WTC11 (cell line): ENCODE measurements around the gene LTBP2.
"Not testable (repeated sequence)": the region's sequence is repeated elsewhere in the genome, so short reads cannot be mapped to it uniquely, and the experiment has no call there.

Experiments used
- CBFB ChIP-seq: sonication (generic); formaldehyde crosslinking; IDR thresholded peaks from 2 replicates; pipeline ENCODE4 v1.8.1; 2022; ENCODE audit warnings: mild to moderate bottlenecking, low read depth, missing genetic modification reagents
- CREB1 ChIP-seq: sonication (generic); formaldehyde crosslinking; IDR thresholded peaks from 2 replicates; pipeline ENCODE4 v1.8.0; 2023; ENCODE audit warnings: mild to moderate bottlenecking, missing genetic modification reagents
- TF ChIP-seq, protein P1 (sequence below): fragments of 200-600 bp; IDR thresholded peaks from 2 replicates; pipeline ENCODE4 v1.8.0; 2022; ENCODE audit warnings: antibody characterized with exemption
- TF ChIP-seq, protein P2 (sequence below): sonication (generic); formaldehyde crosslinking; IDR thresholded peaks from 2 replicates; pipeline ENCODE4 v1.8.1; 2023; ENCODE audit warnings: mild to moderate bottlenecking, missing genetic modification reagents, borderline replicate concordance
- TF ChIP-seq, protein P3 (sequence below): sonication (generic); formaldehyde crosslinking; IDR thresholded peaks from 2 replicates; pipeline ENCODE4 v1.8.1; 2023; ENCODE audit warnings: mild to moderate bottlenecking, moderate library complexity, missing genetic modification reagents

DNA sequence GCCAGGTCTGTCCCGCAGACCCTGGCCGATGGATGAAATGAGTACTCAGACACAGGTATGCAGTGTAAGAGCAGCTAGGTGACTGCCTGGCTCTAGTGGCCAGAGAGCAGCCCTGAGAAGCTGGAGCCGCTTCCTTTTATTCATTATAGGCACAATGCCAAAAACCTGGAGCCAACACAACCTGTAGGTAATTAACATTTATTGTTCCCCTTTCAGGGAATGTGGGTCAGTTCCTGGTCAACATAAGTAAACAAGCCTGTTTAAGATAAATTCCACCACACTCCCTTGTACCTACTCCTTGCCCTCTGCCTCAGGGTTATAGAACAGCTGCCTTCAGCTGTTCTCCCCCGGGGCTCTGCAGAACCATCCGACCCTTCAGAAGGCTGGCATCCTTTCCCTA is 157.6 kb downstream of the LTBP2 start:
- not testable (repeated sequence) for TF ChIP-seq CBFB (CRISPR knock-in tag); CREB1
- TF ChIP-seq, protein P1, sequence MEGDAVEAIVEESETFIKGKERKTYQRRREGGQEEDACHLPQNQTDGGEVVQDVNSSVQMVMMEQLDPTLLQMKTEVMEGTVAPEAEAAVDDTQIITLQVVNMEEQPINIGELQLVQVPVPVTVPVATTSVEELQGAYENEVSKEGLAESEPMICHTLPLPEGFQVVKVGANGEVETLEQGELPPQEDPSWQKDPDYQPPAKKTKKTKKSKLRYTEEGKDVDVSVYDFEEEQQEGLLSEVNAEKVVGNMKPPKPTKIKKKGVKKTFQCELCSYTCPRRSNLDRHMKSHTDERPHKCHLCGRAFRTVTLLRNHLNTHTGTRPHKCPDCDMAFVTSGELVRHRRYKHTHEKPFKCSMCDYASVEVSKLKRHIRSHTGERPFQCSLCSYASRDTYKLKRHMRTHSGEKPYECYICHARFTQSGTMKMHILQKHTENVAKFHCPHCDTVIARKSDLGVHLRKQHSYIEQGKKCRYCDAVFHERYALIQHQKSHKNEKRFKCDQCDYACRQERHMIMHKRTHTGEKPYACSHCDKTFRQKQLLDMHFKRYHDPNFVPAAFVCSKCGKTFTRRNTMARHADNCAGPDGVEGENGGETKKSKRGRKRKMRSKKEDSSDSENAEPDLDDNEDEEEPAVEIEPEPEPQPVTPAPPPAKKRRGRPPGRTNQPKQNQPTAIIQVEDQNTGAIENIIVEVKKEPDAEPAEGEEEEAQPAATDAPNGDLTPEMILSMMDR, result not testable (repeated sequence)
- TF ChIP-seq, protein P2, sequence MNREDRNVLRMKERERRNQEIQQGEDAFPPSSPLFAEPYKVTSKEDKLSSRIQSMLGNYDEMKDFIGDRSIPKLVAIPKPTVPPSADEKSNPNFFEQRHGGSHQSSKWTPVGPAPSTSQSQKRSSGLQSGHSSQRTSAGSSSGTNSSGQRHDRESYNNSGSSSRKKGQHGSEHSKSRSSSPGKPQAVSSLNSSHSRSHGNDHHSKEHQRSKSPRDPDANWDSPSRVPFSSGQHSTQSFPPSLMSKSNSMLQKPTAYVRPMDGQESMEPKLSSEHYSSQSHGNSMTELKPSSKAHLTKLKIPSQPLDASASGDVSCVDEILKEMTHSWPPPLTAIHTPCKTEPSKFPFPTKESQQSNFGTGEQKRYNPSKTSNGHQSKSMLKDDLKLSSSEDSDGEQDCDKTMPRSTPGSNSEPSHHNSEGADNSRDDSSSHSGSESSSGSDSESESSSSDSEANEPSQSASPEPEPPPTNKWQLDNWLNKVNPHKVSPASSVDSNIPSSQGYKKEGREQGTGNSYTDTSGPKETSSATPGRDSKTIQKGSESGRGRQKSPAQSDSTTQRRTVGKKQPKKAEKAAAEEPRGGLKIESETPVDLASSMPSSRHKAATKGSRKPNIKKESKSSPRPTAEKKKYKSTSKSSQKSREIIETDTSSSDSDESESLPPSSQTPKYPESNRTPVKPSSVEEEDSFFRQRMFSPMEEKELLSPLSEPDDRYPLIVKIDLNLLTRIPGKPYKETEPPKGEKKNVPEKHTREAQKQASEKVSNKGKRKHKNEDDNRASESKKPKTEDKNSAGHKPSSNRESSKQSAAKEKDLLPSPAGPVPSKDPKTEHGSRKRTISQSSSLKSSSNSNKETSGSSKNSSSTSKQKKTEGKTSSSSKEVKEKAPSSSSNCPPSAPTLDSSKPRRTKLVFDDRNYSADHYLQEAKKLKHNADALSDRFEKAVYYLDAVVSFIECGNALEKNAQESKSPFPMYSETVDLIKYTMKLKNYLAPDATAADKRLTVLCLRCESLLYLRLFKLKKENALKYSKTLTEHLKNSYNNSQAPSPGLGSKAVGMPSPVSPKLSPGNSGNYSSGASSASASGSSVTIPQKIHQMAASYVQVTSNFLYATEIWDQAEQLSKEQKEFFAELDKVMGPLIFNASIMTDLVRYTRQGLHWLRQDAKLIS, result not testable (repeated sequence)
- TF ChIP-seq, protein P3, sequence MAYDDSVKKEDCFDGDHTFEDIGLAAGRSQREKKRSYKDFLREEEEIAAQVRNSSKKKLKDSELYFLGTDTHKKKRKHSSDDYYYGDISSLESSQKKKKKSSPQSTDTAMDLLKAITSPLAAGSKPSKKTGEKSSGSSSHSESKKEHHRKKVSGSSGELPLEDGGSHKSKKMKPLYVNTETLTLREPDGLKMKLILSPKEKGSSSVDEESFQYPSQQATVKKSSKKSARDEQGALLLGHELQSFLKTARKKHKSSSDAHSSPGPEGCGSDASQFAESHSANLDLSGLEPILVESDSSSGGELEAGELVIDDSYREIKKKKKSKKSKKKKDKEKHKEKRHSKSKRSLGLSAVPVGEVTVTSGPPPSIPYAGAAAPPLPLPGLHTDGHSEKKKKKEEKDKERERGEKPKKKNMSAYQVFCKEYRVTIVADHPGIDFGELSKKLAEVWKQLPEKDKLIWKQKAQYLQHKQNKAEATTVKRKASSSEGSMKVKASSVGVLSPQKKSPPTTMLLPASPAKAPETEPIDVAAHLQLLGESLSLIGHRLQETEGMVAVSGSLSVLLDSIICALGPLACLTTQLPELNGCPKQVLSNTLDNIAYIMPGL (CRISPR knock-in tag), result not testable (repeated sequence)
